Heart left ventricle (tissue), 16 donors: ENCODE results near the gene ARSI. TPM values are rescaled to one million over a fixed set of nuclear protein-coding genes. Genes with fewer than 3 reads are reported as not detected.

Experiments used
- ATAC-seq, 4 donors: fragments of 200-7000 bp; cut with Tn5 transposase; one replicate each; pipeline ENCODE4 v1.9.1; 2020 to 2022; ENCODE audit warnings: moderate library complexity in 4 of 4, mild to moderate bottlenecking in 3 of 4, moderate number of reproducible peaks in 1 of 4
- DNase-seq, 5 donors: peaks; one replicate each; pipeline ENCODE4 v3.0.0-alpha.2; 2020
- H3K27ac ChIP-seq, 12 donors: fragments of 200-600 bp; sonication (generic) in 4 of 12; one replicate each; pipeline versions ENCODE4 v1.5.0 to v1.8.0; 2016 to 2022; ENCODE audit warnings: mild to moderate bottlenecking in 2 of 12
- H3K27me3 ChIP-seq, 9 donors: fragments of 200-600 bp; sonication (generic) in 2 of 9; one replicate each; pipeline versions ENCODE4 v1.5.1 to v1.8.0; 2016 to 2022; ENCODE audit warnings: mild to moderate bottlenecking in 3 of 9
- H3K36me3 ChIP-seq, 9 donors: fragments of 200-600 bp; sonication (generic) in 2 of 9; one replicate each; pipeline versions ENCODE4 v1.5.0 to v1.8.0; 2018 to 2022; ENCODE audit warnings: mild to moderate bottlenecking in 2 of 9
- H3K4me1 ChIP-seq, 12 donors: fragments of 200-600 bp; sonication (generic) in 4 of 12; one replicate each; pipeline versions ENCODE4 v1.5.0 to v1.8.0; 2016 to 2022; ENCODE audit warnings: mild to moderate bottlenecking in 3 of 12
- H3K4me3 ChIP-seq, 12 donors: fragments of 200-600 bp; sonication (generic) in 4 of 12; one replicate each; pipeline versions ENCODE4 v1.5.0 to v1.8.0; 2017 to 2022; ENCODE audit warnings: mild to moderate bottlenecking in 9 of 12, moderate library complexity in 4 of 12
- H3K9me3 ChIP-seq, 12 donors: fragments of 200-600 bp; sonication (generic) in 4 of 12; one replicate each; pipeline versions ENCODE4 v1.5.0 to v1.8.0; 2016 to 2022; ENCODE audit warnings: mild to moderate bottlenecking in 1 of 12
- CTCF ChIP-seq, 12 donors: fragments of 200-600 bp; sonication (generic) in 4 of 12; IDR thresholded peaks; one replicate each; pipeline versions ENCODE4 v1.5.0 to v1.8.0; 2018 to 2022; ENCODE audit warnings: antibody characterized with exemption in 12 of 12, mild to moderate bottlenecking in 5 of 12
- POLR2A ChIP-seq, 2 donors: fragments of 450-650 bp; IDR thresholded peaks; one replicate each; pipeline ENCODE4 v1.6.1; 2017; ENCODE audit warnings: antibody characterized with exemption in 2 of 2, mild to moderate bottlenecking in 2 of 2, moderate library complexity in 2 of 2
- WGBS, 4 donors: extraction: QIAGEN DNeasy Blood & Tissue Kit in 2 of 4; methylation state at CpG; one replicate each; pipeline versions ENCODE4 v1.1.5 to v1.1.7; 2013 to 2018; 5-methylcytosine and 5-hydroxymethylcytosine counted together
- intact Hi-C, 10 donors: fragments of 100-400 bp; cut with DNase I; formaldehyde crosslinking; loops; one replicate each; pipeline versions ENCODE4 v1.11.1 to v1.14.2; 2022
- polyA plus RNA-seq, 2 donors: library from polyadenylated mRNA; stranded (reverse); fragments of 200-250 nt; gene quantifications; one replicate each; pipeline ENCODE4 v1.2.3, GENCODE V29; 2013
- total RNA-seq, 9 donors: library from RNA; depleted of rRNA in 2 of 9; stranded (reverse); fragments of >200 nt in 2 of 9; fragmentation: NEBNext Ultra II Directional in 3 of 9; extraction: Animal tissue kit (Norgen Biotek cat#: 25700) in 3 of 9; gene quantifications; one replicate each; pipeline versions ENCODE4 v1.1.0 to v1.2.4, GENCODE V29; 2016 to 2023
- donor health status: ischemic (EF 13 %, LVEDD 7.1; RV severe dilation, severe dysfunction).
- donor health status: healthy with polysubstance abuse.
- donor health status: DM: no; HTN: yes; CAD: no.
- donor health status: DM: no; HTN: no; CAD: no.
- donor health status: ischemic (EF 25% LVEDD 6.9; RV normal size, moderate dysfunction).
- donor health status: ischemic (EF 25% LVEDD 5.7; RV mildly dilated, moderate dysfunction).
- donor health status: healthy.
- donor health status: DM: yes; HTN: yes; CAD: no.
- donor health status: ischemic (EF 35%, LVEDD 5.7; RV mildly dilated, moderate dysfunction).
- donor health status: nonischemic (EF 11% LVEDD 7.7; RV severe dilation, severe dysfunction).
- donor health status: DM: yes; HTN: yes; CAD: no.
- donor health status: PGD.
- donor health status: ischemic (EF 29% LVEDD 5.4; RV normal size, mild dysfunction).
- donor health status: nonischemic (EF 23%, LVEDD 6.1; RV moderate dilation, normal function).

The ARSI gene
- total and polyA plus RNA-seq, 11 donors, result 0.12 to 0.95 (median 0.42) TPM; not detected in 3

GRCh38 chr5:150323819-150324218 lies 21.1 kb upstream of the ARSI start:
- no peak for DNase-seq
- ATAC-seq, result no peak
- Histone ChIP-seq H3K4me1 (peaks cover 0 to 11% (median 6%) of the 10 kb centered on the region in 12 donors), H3K4me3 (no peak overlapping the region), H3K36me3 (no peaks in the 10 kb centered on the region), H3K9me3 (peaks cover 0 to 3% (median 0%) of the 10 kb centered on the region in 12 donors), H3K27ac (no peak overlapping the region), H3K27me3 (no peaks in the 10 kb centered on the region)
- TF ChIP-seq POLR2A (IDR thresholded peaks at IDR 0.05) (no peak), CTCF (IDR thresholded peaks at IDR 0.05) (no peak)
- intact Hi-C loops, result no loop called here
- 68 to 96% (median 86%) methylated on average over 8 of the region's 8 CpGs for WGBS, 4 donors

GRCh38 chr5:150323092-150323491 lies 20.4 kb upstream of the ARSI start:
- TF ChIP-seq POLR2A (IDR thresholded peaks at IDR 0.05) (no peak), CTCF (IDR thresholded peaks at IDR 0.05) (no peak)
- Histone ChIP-seq H3K36me3 (no peaks in the 10 kb centered on the region), H3K4me1 (peaks cover 0 to 11% (median 6%) of the 10 kb centered on the region in 12 donors), H3K27me3 (no peaks in the 10 kb centered on the region), H3K4me3 (no peak overlapping the region), H3K9me3 (peaks cover 0 to 3% (median 0%) of the 10 kb centered on the region in 12 donors), H3K27ac (no peak overlapping the region)
- intact Hi-C loops, result no loop called here
- ATAC-seq (no peak), DNase-seq (no peak)
- 83 to 95% (median 89%) methylated on average over 6 of the region's 6 CpGs for WGBS, 4 donors

GRCh38 chr5:150322202-150322601 lies 19.5 kb upstream of the ARSI start:
- Histone ChIP-seq H3K4me1 (peaks cover 0 to 11% (median 6%) of the 10 kb centered on the region in 12 donors), H3K27ac (no peak overlapping the region), H3K27me3 (no peaks in the 10 kb centered on the region), H3K4me3 (no peak overlapping the region), H3K36me3 (no peaks in the 10 kb centered on the region), H3K9me3 (peaks cover 0 to 3% (median 0%) of the 10 kb centered on the region in 12 donors)
- TF ChIP-seq CTCF (IDR thresholded peaks at IDR 0.05) (no peak), POLR2A (IDR thresholded peaks at IDR 0.05) (no peak)
- DNase-seq (no peak), ATAC-seq (no peak)
- intact Hi-C loops, result no loop called here

- no peak for DNase-seq
- TF ChIP-seq POLR2A (IDR thresholded peaks at IDR 0.05), result no peak
- no peak for TF ChIP-seq CTCF (IDR thresholded peaks at IDR 0.05)
- H3K36me3 ChIP-seq, result no peaks in the 10 kb centered on the region
- no peak for ATAC-seq
- H3K27me3 ChIP-seq, result no peaks in the 10 kb centered on the region
- WGBS, 4 donors, result 91 to 100% (median 95%) methylated on average over 1 of the region's 1 CpG
- H3K27ac ChIP-seq, result no peak overlapping the region
- intact Hi-C loops, result no loop called here
- no peak overlapping the region for H3K4me3 ChIP-seq
- H3K4me1 ChIP-seq, result peaks cover 0 to 11% (median 6%) of the 10 kb centered on the region in 12 donors
- peaks cover 0 to 3% (median 0%) of the 10 kb centered on the region in 12 donors for H3K9me3 ChIP-seq
These were observed 19.1 kb upstream of the ARSI start for GRCh38 chr5:150321784-150322183.
